Activated CD8-positive, alpha-beta T cell treated with anti-CD3 and anti-CD28 coated beads, Interleukin-2, amount 10 ng/mL, durations not matched to agents 7 days and 5 days (primary cell): ENCODE data around the gene LILRA1. TPM values are rescaled to one million over a fixed set of nuclear protein-coding genes. Genes with fewer than 3 reads are reported as not detected.
"Not testable (repeated sequence)": the region's sequence is repeated elsewhere in the genome, so short reads cannot be mapped to it uniquely, and the experiment has no call there.

Source experiments
- ATAC-seq: fragments of 150-1000 bp; cut with Tn5 transposase; one replicate; pipeline ENCODE4 v1.10.0; 2021; ENCODE audit warnings: moderate library complexity
- CTCF ChIA-PET: fragments of 350-600 bp; sonication (Branson Sonifier 250); formaldehyde crosslinking; loops from one replicate; lab custom pipeline; 2021; ENCODE audit warnings: antibody characterized with exemption; lab: Charles Lee
- POLR2A ChIA-PET: fragments of 350-600 bp; sonication (Branson Sonifier 250); formaldehyde crosslinking; loops from one replicate; lab custom pipeline; 2021; ENCODE audit warnings: antibody characterized with exemption; lab: Charles Lee
- DNase-seq: peaks from one replicate; pipeline ENCODE4 v3.0.0-alpha.2; 2020
- H3K27ac Mint-ChIP-seq: one replicate; pipeline ENCODE4 v1.8.0; 2021; ENCODE audit warnings: mild to moderate bottlenecking, mixed read lengths
- H3K27me3 Mint-ChIP-seq: one replicate; pipeline ENCODE4 v1.8.0; 2021; ENCODE audit warnings: low read depth, mixed read lengths
- H3K36me3 Mint-ChIP-seq: one replicate; pipeline ENCODE4 v1.8.0; 2021; ENCODE audit warnings: low read depth, mixed read lengths
- H3K4me1 Mint-ChIP-seq: one replicate; pipeline ENCODE4 v1.8.0; 2021; ENCODE audit warnings: low read depth, mixed read lengths
- H3K4me3 Mint-ChIP-seq: one replicate; pipeline ENCODE4 v1.8.0; 2021; ENCODE audit warnings: mild to moderate bottlenecking, mixed read lengths
- H3K9me3 Mint-ChIP-seq: one replicate; pipeline ENCODE4 v1.8.0; 2022; ENCODE audit warnings: mixed read lengths; ENCODE audit not compliant: insufficient read depth
- total RNA-seq, 2 experiments: library from RNA; stranded (reverse); gene quantifications; one replicate each; pipeline ENCODE4 v1.2.3, GENCODE V29; 2021

Gene LILRA1
- total RNA-seq = not detected

- H3K4me1 Mint-ChIP-seq, CTCF ChIA-PET, POLR2A ChIA-PET, H3K9me3 Mint-ChIP-seq, H3K36me3 Mint-ChIP-seq, DNase-seq, ATAC-seq, H3K27ac Mint-ChIP-seq, H3K4me3 Mint-ChIP-seq: not testable (repeated sequence)
- H3K27me3 Mint-ChIP-seq = peaks cover 16% of the 10 kb centered on the region
These were observed at the start of gene LILRA1 for GRCh38 chr19:54593445-54593844. Gene LILRA1, plus strand, starts transcription at chr19:54593632. Its CDS starts 613 bp downstream, at chr19:54594245.

DNA sequence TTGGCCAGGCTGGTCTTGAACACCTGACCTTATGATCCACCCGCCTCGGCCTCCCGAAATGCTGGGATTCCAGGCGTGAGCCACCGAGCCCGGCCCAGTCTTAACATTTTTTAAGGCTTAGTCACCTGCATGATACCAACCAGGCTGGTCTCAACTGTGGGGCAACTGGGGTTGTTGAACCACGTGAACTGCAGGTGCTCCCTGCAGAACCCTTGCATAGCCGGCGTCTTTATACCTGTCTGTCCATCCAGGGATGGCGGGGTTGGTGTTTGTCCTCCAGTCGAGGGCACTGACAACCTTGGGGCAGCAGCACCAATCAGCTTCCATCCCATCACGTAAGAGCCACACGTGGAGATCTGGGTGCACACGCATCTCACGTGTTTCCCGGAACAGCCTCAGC, 44.6 kb upstream of the LILRA1 start:
- ATAC-seq = no peak
- H3K4me1 Mint-ChIP-seq = peaks cover 14% of the 10 kb centered on the region
- POLR2A ChIA-PET = no interaction called here
- H3K36me3 Mint-ChIP-seq = peaks cover under 1% of the 10 kb centered on the region
- CTCF ChIA-PET = no interaction called here
- H3K9me3 Mint-ChIP-seq = no peaks in the 10 kb centered on the region
- H3K27me3 Mint-ChIP-seq = peaks cover 8% of the 10 kb centered on the region
- DNase-seq = no peak
- no peak overlapping the region for H3K4me3 Mint-ChIP-seq
- no peak overlapping the region for H3K27ac Mint-ChIP-seq

DNA sequence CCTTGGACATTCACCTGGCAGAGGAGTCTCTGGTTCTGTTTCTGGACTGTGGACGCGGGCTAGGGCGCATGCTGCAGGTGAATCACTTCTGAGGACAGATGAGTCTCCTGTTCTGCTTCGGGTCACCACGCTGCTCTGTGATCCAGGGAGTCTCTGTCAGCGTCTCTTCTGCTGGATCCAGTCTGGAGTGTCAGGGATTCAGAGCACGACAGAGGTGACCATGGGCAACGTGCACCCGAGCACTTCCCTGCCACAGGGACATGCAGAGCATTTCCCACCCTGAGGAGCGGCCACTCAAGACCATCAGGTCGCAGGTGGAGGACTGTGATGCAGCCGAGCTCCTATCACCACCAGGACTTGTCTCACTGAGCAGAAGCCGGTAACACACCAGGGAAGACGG, 44.2 kb upstream of the LILRA1 start:
- no peak for DNase-seq
- Mint-ChIP-seq H3K4me1 (peaks cover 14% of the 10 kb centered on the region), H3K27ac (no peak overlapping the region), H3K4me3 (no peak overlapping the region), H3K36me3 (no peaks in the 10 kb centered on the region), H3K27me3 (peaks cover 8% of the 10 kb centered on the region), H3K9me3 (no peaks in the 10 kb centered on the region)
- POLR2A ChIA-PET = no interaction called here
- CTCF ChIA-PET = no interaction called here
- no peak for ATAC-seq

GRCh38 chr19:54551293-54551692, 42.1 kb upstream of the LILRA1 start:
- H3K4me1 Mint-ChIP-seq = peaks cover 12% of the 10 kb centered on the region
- peak; percentile 40 for DNase-seq

DNA sequence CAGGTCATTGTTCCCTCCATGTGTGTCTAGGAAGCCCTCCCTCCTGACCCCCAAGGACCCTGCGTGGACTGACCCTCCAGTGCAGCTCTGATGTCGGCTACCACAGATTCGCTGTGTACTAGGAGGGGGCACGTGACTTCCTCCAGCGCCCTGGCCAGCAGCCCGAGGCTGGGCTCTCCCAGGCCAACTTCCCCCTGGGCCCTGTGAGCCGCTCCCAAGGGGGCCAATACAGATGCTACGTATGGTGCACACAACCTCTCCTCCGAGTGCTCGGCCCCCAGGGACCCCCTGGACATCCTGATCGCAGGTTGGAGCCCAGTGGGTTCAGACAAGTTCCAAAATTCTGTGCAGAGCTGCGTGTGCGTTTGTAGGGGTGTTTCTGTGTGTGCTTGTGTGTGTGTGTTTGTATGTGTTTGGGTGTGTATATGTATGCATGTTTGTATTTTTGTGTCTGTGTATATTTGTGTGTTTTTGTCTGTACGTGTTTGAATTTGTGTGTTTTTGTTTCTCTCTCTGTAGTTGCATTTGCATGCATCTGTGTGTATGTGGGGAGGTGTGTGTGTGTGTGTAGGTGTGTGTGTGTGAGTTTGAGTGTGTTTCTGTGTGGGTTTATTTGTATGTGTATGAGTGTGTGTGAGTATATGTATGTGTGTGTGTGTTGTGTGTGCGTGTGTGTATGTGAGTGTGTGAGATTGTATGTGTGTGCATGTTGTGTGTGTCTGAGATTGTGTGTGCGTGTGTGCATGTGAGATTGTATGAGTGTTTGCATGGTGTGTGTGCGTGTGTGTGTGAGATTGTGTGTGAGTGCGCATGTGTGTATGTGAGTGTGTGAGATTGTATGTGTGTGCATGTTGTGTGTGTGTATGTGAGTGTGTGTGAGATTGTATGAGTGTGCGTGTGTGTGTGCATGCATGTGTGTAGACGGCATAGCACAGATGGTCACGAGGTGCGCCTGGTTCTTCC, 41.2 kb upstream of the LILRA1 start:
- H3K27me3 Mint-ChIP-seq = peaks cover 11% of the 10 kb centered on the region
- H3K36me3 Mint-ChIP-seq = no peaks in the 10 kb centered on the region
- DNase-seq = peak; percentile 15
- no peaks in the 10 kb centered on the region for H3K9me3 Mint-ChIP-seq
- POLR2A ChIA-PET = no interaction called here
- peaks cover 12% of the 10 kb centered on the region for H3K4me1 Mint-ChIP-seq
- H3K4me3 Mint-ChIP-seq = no peak overlapping the region
- CTCF ChIA-PET = no interaction called here
- H3K27ac Mint-ChIP-seq = no peak overlapping the region
- ATAC-seq = no peak

More at GRCh38 chr19:54551293-54551692, 42.1 kb upstream of the LILRA1 start:
- POLR2A ChIA-PET = no interaction called here
- ATAC-seq = peak; percentile 39
- Mint-ChIP-seq H3K27me3 (peaks cover 11% of the 10 kb centered on the region), H3K27ac (no peak overlapping the region), H3K9me3 (no peaks in the 10 kb centered on the region), H3K36me3 (no peaks in the 10 kb centered on the region), H3K4me3 (no peak overlapping the region)
- CTCF ChIA-PET = no interaction called here

DNA sequence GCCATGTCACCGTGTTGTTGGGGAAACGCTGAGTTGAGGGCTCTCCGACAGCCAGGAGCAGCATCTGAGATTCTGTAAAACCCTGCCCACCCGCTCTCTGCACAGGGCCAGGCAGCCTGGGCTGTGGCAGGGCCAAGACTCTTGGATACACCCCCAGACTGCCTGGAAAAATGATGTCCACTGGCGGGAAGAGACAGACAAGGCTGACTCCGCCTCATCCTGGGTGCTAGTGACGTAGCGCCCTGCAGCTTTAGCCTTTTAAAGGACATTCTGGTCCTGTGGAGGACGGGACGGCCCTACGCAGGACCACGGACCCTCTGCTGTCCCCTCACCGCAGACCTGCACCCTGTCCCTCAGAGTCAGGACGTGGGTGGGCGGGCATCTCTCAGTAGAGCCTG, 40.5 kb upstream of the LILRA1 start:
- Mint-ChIP-seq H3K9me3 (no peaks in the 10 kb centered on the region), H3K4me3 (no peak overlapping the region), H3K27ac (no peak overlapping the region), H3K36me3 (no peaks in the 10 kb centered on the region), H3K27me3 (peaks cover 11% of the 10 kb centered on the region), H3K4me1 (peaks cover 12% of the 10 kb centered on the region)
- POLR2A ChIA-PET = no interaction called here
- CTCF ChIA-PET = no interaction called here
- ATAC-seq (no peak), DNase-seq (peak; percentile 16)

DNA sequence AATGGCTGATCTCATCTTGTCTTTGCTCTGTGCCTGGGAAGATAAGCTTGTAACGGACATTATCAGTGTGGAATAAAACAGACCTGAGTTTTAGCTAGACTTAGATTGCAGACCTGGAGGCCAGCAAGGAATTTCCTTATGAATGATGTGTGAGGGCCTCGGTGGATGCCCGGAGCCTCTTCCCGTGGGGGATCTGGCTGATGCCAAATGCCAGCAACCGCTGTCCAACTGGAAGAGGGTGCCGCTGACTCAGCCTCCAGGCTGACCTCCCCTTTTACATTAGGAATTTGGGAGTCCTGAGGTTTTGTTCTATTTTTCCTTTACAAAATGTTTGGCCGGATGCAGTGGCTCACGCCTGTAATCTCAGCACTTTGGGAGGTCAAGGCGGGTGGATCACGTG, 39.4 kb upstream of the LILRA1 start:
- Mint-ChIP-seq H3K9me3 (no peaks in the 10 kb centered on the region), H3K4me1 (peaks cover 12% of the 10 kb centered on the region), H3K36me3 (no peaks in the 10 kb centered on the region), H3K27ac (no peak overlapping the region), H3K4me3 (no peak overlapping the region), H3K27me3 (peaks cover 15% of the 10 kb centered on the region)
- CTCF ChIA-PET = no interaction called here
- ATAC-seq = no peak
- POLR2A ChIA-PET = no interaction called here
- no peak for DNase-seq

- CTCF ChIA-PET = interaction anchor here (1.6 kb wide), 1 partner anchor 11 kb away, joined by 3 read pairs; no protein-coding TSS in a partner anchor
- ATAC-seq (no peak), DNase-seq (no peak)
- peaks cover 15% of the 10 kb centered on the region for H3K27me3 Mint-ChIP-seq
- H3K4me1 Mint-ChIP-seq = peaks cover 12% of the 10 kb centered on the region
- no peak overlapping the region for H3K4me3 Mint-ChIP-seq
- no peak overlapping the region for H3K27ac Mint-ChIP-seq
- POLR2A ChIA-PET = no interaction called here
- H3K36me3 Mint-ChIP-seq = no peaks in the 10 kb centered on the region
- H3K9me3 Mint-ChIP-seq = no peaks in the 10 kb centered on the region
These were observed 38.5 kb upstream of the LILRA1 start for GRCh38 chr19:54554896-54555295.

DNA sequence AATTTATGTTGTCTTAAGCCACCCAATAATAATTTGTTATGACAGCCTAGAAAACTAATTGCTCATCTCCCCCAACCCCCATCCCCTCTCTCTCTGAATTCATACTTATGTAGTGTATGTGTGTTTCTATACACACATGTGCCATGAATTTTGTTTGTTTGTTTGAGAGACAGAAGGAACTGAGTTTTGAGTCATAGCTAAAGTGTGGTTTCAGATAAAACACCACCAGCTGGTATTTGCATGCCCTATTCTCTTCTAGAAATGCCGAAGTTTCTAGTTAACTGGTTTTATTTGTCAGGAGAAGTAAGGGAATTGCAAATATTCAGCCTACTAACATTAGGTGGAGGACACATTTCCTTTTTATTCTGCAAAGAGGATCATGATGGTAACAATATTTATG, 37.2 kb upstream of the LILRA1 start:
- no peak for DNase-seq
- no peaks in the 10 kb centered on the region for H3K9me3 Mint-ChIP-seq
- no peaks in the 10 kb centered on the region for H3K36me3 Mint-ChIP-seq
- ChIA-PET POLR2A (no interaction called here), CTCF (interaction anchor here (1.6 kb wide), 1 partner anchor 10 kb away, joined by 3 read pairs; no protein-coding TSS in a partner anchor)
- H3K27ac Mint-ChIP-seq = no peak overlapping the region
- no peak overlapping the region for H3K4me3 Mint-ChIP-seq
- peaks cover 12% of the 10 kb centered on the region for H3K27me3 Mint-ChIP-seq
- no peak for ATAC-seq
- peaks cover 7% of the 10 kb centered on the region for H3K4me1 Mint-ChIP-seq

GRCh38 chr19:54558339-54558738, 35.1 kb upstream of the LILRA1 start:
- ChIA-PET CTCF (interaction anchor here (0.8 to 1.5 kb wide), 3 partner anchors 77 to 119 kb away, joined by 3 to 4 read pairs (median 3); no protein-coding TSS in a partner anchor), POLR2A (no interaction called here)
- Mint-ChIP-seq H3K4me3 (no peak overlapping the region), H3K4me1 (no peaks in the 10 kb centered on the region), H3K9me3 (no peaks in the 10 kb centered on the region), H3K27me3 (peaks cover 13% of the 10 kb centered on the region), H3K27ac (no peak overlapping the region), H3K36me3 (no peaks in the 10 kb centered on the region)
- no peak for ATAC-seq
- DNase-seq = no peak

DNA sequence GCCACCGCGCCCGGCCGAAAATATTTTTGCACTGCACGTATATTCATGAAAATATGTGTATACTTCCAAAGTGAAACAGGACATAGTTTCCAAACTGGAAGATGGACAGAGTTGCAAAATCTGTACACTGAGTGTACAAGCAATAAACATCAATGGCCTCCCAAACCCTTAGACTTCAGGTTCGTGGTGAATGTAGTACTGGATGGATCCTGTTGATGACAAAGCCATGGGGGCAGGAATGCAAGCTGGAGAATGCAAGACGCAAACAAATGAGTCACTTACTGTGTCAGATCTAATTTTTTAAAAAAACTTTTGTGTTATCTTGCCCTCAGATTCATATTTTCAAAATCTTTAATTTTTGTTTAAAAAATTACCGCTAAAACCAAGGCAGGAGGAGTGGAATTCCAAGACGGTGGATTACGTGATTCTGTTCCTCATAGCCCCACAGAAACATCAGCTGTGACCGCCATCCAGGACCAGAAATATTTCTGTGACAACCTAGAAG, 32.5 kb upstream of the LILRA1 start:
- ATAC-seq = no peak
- DNase-seq = no peak
- Mint-ChIP-seq H3K27ac (no peak overlapping the region), H3K4me3 (no peak overlapping the region), H3K36me3 (no peaks in the 10 kb centered on the region), H3K9me3 (no peaks in the 10 kb centered on the region), H3K4me1 (no peaks in the 10 kb centered on the region), H3K27me3 (peaks cover 19% of the 10 kb centered on the region)
- ChIA-PET POLR2A (no interaction called here), CTCF (no interaction called here)

DNA sequence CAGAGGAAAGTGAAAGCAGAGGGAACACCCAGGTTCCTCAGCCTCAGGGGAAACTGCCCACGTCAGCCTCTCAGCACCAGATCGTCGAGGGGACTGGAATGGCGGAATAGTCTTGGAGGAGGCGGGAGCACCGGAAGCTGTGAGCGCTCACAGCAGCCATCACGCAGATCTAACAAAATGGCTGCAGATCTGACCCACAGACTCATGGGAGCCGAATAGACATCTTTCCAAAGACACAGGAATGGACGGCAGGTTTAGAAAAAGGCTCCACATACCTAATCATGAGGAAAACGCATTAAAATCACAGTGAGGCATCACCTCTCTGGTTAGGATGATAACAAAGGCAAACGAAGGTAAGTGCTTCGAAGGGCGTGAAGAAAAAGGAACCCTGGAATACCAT, 31.6 kb upstream of the LILRA1 start:
- H3K27me3 Mint-ChIP-seq = peaks cover 23% of the 10 kb centered on the region
- ChIA-PET CTCF (no interaction called here), POLR2A (no interaction called here)
- no peak overlapping the region for H3K4me3 Mint-ChIP-seq
- H3K36me3 Mint-ChIP-seq = no peaks in the 10 kb centered on the region
- H3K9me3 Mint-ChIP-seq = no peaks in the 10 kb centered on the region
- ATAC-seq (no peak), DNase-seq (no peak)
- no peak overlapping the region for H3K27ac Mint-ChIP-seq
- no peaks in the 10 kb centered on the region for H3K4me1 Mint-ChIP-seq
